Germinal center (tissue), 1 donor: Measurements from ENCODE around the gene RAB24.
"Not testable (repeated sequence)": the region's sequence is repeated elsewhere in the genome, so short reads cannot be mapped to it uniquely, and the experiment has no call there.

ENCODE experiments used
- DNase-seq: peaks from one replicate; pipeline ENCODE4 v3.0.0; 2012; ENCODE audit warnings: mixed read lengths, low spot score

RAB24 gene

DNA sequence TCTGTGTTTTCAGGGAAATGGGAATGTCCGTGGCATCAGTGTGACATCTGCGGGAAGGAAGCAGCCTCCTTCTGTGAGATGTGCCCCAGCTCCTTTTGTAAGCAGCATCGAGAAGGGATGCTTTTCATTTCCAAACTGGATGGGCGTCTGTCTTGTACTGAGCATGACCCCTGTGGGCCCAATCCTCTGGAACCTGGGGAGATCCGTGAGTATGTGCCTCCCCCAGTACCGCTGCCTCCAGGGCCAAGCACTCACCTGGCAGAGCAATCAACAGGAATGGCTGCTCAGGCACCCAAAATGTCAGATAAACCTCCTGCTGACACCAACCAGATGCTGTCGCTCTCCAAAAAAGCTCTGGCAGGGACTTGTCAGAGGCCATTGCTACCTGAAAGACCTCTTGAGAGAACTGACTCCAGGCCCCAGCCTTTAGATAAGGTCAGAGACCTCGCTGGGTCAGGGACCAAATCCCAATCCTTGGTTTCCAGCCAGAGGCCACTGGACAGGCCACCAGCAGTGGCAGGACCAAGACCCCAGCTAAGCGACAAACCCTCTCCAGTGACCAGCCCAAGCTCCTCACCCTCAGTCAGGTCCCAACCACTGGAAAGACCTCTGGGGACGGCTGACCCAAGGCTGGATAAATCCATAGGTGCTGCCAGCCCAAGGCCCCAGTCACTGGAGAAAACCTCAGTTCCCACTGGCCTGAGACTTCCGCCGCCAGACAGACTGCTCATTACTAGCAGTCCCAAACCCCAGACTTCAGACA is 9.5 kb downstream of the RAB24 start:
- no peak for DNase-seq

DNA sequence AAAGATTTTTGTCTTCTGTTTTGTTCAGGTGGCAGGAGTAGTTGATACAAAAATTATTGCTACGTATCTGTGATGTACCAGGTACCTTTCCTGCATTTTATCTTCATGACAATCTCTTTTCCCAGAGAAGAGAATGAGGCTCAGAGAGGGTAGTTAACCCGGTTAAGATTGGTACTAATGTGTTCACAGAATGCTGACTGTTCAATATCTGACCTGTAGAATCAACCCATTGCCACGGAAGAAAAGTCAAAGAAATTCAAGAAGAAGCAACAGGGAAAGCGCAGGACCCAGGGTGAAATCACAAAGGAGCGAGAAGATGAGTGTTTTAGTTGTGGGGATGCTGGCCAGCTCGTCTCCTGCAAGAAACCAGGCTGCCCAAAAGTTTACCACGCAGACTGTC is 11.8 kb downstream of the RAB24 start:
- no peak for DNase-seq

GRCh38 chr5:177290816-177291596 is 12.5 kb downstream of the RAB24 start:
- DNase-seq, result no peak

GRCh38 chr5:177288191-177288590 is 15.3 kb downstream of the RAB24 start:
- DNase-seq, result no peak

DNA sequence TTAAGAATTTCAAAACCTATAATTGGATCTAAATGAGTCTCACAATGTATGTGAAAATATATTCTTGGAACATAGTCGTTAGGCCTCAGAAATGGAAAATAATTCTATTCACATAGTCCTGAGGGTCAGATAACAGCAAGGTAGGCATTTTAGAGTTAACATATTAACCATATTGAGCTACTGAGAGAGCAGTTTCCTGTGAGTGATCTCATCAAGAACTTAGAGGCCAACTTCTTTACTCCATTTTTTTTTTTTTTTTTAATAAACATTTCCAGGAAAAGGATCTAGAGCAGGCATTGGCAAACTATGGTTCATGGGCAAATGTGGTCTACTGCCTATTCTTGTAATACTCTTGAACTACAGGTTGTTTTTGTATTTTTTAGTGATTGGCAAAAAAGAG is 26.6 kb downstream of the RAB24 start:
- no peak for DNase-seq

DNA sequence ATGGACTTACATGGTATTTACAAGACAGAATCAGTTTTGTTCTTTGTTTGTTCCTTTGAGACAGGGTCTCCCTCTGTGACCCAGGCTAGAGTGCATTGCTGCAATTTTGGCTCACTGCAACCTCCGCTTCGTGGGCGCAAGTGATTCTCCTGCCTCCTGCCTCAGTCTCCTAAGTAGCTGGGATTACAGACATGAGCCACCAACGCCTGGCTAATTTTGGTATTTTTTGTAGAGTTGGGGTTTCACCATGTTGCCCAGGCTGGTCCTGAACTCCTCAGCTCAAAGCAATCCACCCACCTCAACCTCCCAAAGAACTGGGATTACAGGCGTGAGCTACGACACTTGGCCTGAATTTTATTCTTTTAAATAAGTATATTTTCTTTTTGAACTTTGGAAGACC is 27.6 kb downstream of the RAB24 start:
- DNase-seq, result no peak

GRCh38 chr5:177271113-177271512 is 32.4 kb downstream of the RAB24 start:
- DNase-seq, result no peak

DNA sequence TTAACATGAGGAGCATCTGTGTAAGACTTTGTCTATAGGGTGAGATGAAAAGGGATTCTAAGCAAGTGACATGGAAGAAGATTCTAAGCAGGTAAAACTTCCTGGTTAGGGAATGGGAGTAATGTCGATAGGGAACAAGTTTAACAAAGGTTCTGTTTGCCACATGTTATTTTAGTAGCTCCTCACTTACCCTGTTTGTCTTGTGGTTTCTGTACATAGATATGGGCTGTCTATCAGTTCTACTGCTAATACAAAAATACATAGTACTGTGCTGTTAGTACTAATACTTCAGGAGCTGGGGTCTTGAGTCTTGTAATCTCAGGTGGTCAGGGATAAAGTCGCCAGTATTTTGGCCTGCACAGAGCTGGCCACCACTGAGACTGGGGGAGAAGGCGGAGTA is 32.9 kb downstream of the RAB24 start:
- no peak for DNase-seq

GRCh38 chr5:177269976-177270375 is 33.5 kb downstream of the RAB24 start:
- DNase-seq, result no peak

DNA sequence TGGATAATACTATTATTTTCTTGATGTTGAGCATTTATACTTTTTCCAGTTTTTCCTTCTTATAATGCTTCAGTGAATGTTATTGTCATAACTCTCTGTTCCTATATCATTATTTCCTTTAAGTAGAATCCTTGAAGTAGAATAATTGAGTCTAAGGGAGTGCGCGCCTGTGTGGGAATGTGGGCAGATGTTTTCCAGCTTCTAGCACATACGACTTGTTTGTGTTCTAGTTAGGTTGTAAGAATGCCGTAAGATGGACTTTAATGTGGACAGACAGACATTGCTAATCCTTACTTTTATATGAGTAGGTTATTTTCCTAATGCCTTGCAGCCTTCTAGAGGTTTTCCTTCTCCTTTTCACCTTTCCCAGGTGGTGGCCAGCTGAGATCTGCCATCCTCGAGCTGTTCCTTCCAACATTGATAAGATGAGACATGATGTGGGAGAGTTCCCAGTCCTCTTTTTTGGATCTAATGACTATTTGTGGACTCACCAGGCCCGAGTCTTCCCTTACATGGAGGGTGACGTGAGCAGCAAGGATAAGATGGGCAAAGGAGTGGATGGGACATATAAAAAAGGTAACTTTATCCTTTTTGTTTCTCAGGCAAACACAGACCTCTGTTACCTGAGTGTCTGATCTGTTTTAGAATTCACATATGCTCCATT is 34.2 kb downstream of the RAB24 start:
- DNase-seq, result no peak

DNA sequence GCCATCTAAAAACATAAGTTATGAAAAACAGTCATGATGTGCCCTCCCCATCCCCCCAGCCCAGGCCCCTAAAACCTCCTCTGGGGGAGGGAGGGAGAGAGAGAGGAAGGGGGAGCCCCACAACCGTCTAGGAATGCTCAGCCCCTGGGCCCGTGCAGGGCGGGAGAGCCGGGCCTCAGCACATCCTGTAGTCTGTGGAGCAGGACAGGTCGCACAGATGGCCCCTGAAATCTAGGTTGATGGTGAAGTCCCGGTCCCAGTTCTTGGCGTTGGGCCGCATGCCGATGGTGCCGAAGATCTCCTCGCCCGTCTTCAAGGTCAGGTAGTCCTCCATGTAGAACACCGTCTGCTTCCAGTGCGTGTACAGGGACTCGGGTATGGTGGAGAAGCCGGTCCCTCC is 38.1 kb downstream of the RAB24 start:
- DNase-seq, result no peak

GRCh38 chr5:177264178-177264577 is 39.3 kb downstream of the RAB24 start:
- no peak for DNase-seq

GRCh38 chr5:177261510-177261909 is 42.0 kb downstream of the RAB24 start:
- no peak for DNase-seq

DNA sequence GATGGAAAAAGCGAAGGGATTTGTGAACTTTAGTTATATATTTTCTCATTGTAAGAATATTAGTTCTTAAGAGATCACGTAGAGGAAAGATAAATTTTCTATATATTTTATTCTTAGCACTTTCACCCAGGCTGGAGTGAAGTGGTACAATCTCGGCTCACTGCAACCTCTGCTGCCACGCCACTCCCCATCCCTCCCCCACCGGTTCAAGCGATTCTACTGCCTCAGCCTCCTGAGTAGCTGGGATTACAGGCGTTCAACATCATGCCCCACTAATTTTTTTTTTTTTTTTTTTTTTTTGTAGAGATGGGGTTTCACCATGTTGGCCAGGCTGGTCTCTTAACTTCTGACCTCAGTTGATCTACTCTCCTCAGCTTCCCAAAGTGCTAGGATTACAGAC is 42.6 kb downstream of the RAB24 start:
- DNase-seq, result no peak

DNA sequence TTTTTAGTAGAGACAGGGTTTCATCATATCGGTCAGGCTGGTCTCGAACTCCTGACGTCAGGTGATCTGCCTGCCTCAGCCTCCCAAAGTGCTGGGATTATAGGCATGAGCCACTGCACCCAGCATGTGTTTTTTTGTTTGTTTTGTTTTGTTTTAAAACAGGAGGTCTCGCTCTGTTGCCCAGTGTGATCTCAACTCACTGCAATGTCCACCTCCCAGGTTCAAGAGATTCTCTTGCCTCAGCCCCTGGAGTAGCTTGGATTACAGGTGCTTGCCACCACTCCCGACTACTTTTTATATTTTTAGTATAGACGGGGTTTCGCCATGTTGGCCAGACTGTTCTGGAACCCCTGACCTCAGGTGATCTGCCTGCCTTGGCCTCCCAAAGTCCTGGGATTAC is 44.8 kb downstream of the RAB24 start:
- DNase-seq, result not testable (repeated sequence)

- DNase-seq, result no peak
These were observed 47.2 kb downstream of the RAB24 start for GRCh38 chr5:177256296-177256695.

DNA sequence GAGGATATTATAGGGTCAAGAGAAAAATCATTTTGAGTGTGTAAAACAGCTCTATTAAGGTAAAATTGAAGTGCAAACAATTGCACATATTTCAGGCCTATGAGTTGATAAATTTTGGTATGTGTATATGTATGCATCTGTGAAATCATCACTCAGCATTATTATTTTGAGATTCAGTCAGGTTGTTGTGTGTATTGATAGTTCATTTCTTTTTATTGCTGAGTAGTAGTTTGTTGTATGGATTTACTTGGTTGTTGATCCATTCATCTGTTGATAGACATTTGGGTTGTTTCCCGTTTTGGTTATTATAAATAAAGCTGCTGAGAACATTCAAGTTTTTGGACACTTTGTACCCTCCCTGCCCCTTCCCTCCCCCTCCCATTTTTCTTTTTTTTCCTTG is 50.3 kb downstream of the RAB24 start:
- no peak for DNase-seq
